GM18508 (cell line): ENCODE measurements around the gene ATP10A.
"Not testable (repeated sequence)": the region's sequence is repeated elsewhere in the genome, so short reads cannot be mapped to it uniquely, and the experiment has no call there.

ENCODE experiments used
- ATAC-seq: cut with Tn5 transposase; IDR thresholded peaks from one replicate; pipeline ENCODE4 v1.9.1; 2021; ENCODE audit warnings: moderate number of reproducible peaks; ENCODE audit not compliant: insufficient read depth, unreplicated experiment

Gene ATP10A

GRCh38 chr15:25759421-25759820 is 103.7 kb downstream of the ATP10A start:
- ATAC-seq, result no peak

- not testable (repeated sequence) for ATAC-seq
These were observed 104.5 kb downstream of the ATP10A start for GRCh38 chr15:25758612-25759011.

GRCh38 chr15:25743548-25744275 is 119.4 kb downstream of the ATP10A start:
- ATAC-seq, result no peak

GRCh38 chr15:25742776-25743547 is 120.2 kb downstream of the ATP10A start:
- no peak for ATAC-seq

- ATAC-seq, result no peak
These were observed 120.9 kb downstream of the ATP10A start for GRCh38 chr15:25742041-25742730.

GRCh38 chr15:25741256-25741580 is 121.9 kb downstream of the ATP10A start:
- ATAC-seq, result no peak

- ATAC-seq, result no peak
These were observed 122.5 kb downstream of the ATP10A start for GRCh38 chr15:25740383-25741255.

- no peak for ATAC-seq
These were observed 123.4 kb downstream of the ATP10A start for GRCh38 chr15:25739687-25740121.

GRCh38 chr15:25738171-25738965 is 124.8 kb downstream of the ATP10A start:
- ATAC-seq, result no peak

- no peak for ATAC-seq
These were observed 125.9 kb downstream of the ATP10A start for GRCh38 chr15:25737218-25737643.

GRCh38 chr15:25736461-25736860 is 126.7 kb downstream of the ATP10A start:
- no peak for ATAC-seq

- no peak for ATAC-seq
These were observed 127.4 kb downstream of the ATP10A start for GRCh38 chr15:25735550-25736384.

GRCh38 chr15:25734680-25735355 is 128.3 kb downstream of the ATP10A start:
- ATAC-seq, result no peak

- no peak for ATAC-seq
These were observed 129.1 kb downstream of the ATP10A start for GRCh38 chr15:25733856-25734679.

- ATAC-seq, result no peak
These were observed 129.9 kb downstream of the ATP10A start for GRCh38 chr15:25733036-25733855.

GRCh38 chr15:25732191-25732590 is 130.9 kb downstream of the ATP10A start:
- ATAC-seq, result no peak
